ENCODE measurements around the gene PPCDC.

Gene PPCDC

DNA sequence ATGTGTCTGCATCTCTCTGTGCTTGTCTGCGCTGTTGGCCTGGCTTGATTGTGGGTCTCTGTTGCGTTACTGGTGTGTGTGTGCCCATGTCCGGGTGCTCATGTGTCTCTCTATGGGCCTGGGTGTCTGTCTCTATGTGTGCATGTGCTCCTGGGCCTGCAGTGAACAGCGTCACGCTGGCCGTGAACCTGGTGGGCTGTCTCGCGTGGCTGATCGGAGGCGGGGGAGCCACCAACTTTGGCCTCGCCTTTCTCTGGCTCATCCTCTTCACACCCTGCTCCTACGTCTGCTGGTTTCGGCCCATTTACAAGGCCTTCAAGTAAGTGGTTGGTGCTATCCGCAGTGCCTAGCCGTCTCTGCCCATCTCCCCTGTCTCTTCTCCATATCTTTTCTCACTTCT, 7.0 kb upstream of the PPCDC start:
- no peak for DNase-seq

DNA sequence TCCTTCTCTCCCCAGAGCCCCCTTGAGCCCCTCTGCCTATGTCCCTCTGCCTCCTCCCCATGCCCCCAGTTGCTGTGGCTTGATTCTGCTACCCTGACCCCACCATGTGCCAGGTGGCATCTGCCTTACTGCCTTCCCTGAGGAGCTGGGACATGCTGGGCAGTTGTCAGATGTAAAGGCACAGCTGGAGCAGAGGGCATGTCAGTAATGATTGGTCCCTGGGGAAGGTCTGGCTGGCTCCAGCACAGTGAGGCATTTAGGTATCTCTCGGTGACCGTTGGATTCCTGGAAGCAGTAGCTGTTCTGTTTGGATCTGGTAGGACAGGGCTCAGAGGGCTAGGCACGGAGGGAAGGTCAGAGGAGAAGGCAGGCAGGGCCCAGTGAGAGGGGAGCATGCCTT, 3.5 kb upstream of the PPCDC start:
- no peak for DNase-seq

DNA sequence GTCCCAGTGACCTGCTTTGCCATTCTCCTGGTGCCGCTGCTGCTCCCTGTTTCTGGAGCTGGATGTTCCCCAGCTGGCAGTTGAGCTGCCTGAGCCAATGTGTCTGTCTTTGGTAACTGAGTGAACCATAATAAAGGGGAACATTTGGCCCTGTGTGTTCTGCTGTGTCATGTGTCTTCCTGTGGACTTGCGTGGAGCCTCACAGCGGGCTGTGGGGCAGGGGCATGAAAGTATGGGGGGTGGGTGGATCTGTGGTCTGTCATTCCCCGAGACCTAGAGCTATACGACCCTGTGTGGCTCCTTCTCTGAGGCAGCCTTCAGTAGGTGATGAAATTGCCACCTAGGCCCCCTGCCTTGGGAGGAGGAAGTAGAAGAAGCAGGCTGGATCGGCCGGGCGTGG, 2.0 kb upstream of the PPCDC start:
- peak in 2 of 4 experiments; percentile 31 to 46 for DNase-seq

DNA sequence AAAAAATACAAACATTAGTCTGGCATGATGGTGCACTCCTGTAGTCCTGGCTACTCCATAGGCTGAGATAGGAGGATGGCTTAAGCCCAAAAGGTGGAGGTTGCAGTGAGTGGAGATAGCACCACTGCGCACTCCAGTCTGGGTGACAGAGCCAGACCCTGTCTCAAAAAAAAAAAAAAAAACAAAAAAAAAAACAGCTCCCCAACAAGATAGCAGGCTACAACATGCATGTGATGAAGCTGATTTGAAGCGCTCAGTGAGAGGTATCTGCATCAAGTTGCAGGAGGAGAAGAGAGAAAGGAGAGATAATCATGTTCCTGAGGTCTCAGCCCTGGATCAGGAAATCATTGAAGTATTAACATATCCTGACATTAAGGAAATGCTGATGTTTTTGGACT, 608 bp upstream of the PPCDC start:
- no peak for DNase-seq

DNA sequence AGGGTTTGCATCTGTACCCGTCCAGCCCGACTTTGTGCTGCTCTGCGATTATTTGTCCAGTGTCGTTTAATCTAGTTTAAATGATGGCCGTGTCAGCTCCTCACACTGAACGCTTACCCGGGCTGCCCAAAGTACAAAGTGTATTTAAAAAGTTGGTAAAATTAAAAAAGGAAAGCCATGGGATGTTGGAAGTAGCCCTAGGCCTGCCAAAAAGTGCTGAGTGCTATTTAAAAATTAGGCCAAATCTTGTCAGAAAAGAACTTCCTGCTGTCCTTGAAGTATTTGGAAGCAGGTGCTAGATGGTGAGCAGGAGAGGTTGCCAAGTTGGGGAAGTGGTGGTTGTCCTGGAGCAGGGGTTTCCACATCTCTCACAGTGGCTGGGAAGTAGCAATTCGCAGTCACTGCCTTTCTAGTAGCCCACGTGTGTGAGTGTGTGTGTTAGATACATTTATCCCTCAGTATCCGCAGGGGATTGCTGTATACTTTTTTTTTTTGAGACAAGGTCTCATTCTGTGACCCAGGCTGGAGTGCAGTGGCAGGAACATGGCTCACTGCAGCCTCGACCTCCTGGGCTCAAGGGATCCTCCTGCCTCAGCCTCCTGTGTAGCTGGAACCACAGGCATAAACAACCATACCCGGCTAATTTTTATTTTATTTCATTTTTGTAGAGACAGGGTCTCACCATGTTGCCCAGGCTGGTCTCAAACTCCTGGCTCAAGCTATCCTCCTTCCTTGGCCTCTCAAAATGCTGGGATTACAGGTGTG, 664 bp downstream of the PPCDC start:
- DNase-seq, result peak; percentile 76 to 86 (median 82)

DNA sequence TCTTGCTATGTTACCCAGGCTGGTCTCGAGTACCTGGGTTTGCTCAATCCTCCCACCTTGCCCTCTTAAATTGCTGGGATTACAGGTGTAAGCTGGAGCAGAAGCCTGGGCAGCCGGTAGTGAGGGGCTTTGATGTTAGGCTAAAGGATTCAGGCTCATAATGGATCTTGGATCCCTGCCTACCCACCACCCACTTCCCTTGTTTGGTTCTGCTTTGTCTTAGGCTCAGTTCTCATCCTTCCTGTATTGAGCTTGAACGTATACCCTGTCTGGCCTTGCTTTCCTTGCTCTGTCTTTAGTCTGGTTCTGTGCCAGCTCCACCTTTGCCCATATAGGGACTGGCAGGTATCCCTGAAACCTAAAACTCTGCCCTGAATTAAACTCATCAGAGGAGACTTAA, 1.7 kb downstream of the PPCDC start:
- DNase-seq, result peak; percentile 65 to 74 (median 70)

DNA sequence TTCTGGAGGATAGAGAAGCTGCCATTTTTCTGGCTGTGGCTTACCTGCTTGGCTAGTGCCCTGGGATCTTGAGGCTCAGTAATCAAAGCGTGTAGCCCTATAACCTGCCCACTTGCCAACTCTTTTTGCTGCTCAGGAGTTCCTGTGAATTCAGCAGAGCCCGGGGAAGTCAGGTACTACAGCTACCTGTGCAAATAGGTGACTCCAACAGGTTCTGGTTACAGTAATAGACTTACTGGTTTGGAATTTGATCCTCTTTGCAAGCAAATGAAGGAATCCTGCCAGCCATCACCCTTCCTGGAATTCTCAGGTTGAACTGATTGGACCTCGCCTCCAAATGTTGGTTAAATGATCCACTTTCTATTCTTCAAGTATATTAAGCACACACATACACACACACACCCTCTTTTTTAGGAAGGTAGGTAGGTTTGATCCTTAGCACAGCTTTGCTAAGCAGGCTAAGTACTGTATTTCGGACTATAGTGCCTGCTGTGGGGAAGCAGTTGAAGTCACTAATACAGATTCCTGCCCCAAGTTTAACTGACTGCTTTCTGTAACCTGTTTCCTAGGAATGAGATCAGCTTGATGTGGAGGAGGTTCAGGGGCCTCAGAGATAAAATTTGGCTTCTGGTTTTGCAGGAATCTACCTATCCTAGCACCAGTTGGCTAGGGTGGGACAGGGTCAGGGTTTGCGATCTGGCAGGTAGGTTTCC, 2.3 kb downstream of the PPCDC start:
- DNase-seq, result no peak

DNA sequence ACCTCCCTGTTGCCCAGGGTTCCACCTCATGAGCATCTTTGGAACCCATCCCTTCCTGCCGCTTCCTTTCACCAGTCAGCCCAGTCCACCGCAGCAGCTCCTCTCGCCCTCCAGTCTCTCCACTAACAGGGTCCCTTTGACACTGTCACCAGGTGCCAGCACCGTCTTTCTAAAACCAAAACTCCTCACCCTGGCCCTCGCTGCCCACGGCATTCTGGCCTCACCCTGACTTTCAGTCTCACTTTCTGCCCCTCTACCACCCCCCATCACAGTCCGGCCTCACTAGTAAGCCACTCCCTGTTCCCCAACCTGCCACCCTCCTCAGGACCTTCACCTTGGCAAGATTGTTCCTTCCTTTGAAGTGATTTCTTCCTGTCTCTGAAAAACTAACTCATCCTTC, 4.2 kb downstream of the PPCDC start:
- no peak for DNase-seq

DNA sequence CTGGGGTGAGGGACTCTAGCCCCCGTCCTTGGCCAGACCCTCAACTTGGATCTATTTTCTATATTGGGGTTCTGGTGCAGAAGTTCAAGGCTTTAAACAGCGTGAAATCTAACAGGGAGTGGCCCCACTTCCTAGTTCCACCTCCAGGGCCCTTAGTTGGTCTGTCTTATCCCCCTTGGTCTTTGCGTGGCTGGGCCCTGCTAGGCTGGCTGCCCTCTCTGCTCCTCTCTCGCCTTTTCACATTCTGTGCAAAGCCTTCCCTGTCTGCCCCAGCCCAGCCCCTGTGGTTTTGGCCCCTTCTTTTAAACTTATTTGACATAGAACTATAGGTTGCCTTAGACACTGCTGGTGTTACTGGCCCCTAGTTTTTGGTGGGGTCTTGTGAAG, 5.6 kb downstream of the PPCDC start:
- DNase-seq, result peak in 1 of 4 experiments; percentile 21

DNA sequence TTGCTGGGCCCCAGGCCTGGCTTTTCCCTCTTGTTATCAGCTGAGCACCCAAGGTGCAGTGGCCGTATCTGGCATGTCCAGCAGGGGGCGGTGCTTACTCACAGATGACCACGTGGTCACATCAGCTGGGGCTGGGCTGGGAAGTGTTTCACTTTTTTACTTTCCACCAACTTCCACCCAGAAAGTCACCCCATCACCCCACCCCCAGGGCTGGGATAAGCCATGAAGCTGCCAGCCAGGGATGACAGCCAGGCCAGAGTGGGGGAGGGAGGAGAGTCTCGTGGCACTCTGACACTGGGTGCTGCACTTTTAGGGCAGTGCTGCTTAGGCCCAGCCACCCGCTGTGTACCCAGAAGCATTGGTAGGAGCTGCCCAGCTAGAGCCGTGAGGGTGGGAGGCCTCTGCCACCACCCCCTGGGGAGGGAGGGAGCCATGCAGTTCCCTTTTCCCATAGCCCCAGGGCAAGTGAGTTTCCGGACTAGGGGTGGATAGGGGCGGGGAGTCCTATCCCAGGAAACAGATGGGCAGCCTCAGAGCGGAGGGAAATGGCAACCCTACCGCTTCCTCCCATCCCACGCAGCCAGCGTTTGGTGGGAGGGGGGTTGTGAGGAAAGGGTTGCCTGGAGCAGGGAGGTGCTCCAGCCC, 6.1 kb downstream of the PPCDC start:
- DNase-seq, result peak; percentile 96 to 98 (median 97)

DNA sequence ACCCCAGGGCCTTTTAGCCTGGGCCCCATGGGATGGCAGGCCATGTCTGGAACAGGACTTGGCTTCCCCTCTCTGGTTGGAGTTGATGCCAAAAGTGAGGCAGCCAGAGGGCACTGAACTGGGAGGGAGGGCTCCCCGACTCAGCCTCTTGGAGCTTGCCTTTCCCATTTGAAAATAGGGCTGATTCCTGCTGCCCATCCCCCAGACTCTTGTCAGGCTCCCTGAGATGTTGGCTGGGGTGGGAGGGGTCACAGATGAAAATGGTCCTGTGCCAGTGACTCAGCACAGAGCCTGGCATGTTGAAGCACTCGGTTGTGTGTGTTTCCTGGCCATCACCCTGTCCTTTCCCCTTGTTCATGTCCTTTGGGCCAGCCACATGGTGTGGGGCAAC, 6.6 kb downstream of the PPCDC start:
- peak; percentile 62 to 80 (median 70) for DNase-seq

DNA sequence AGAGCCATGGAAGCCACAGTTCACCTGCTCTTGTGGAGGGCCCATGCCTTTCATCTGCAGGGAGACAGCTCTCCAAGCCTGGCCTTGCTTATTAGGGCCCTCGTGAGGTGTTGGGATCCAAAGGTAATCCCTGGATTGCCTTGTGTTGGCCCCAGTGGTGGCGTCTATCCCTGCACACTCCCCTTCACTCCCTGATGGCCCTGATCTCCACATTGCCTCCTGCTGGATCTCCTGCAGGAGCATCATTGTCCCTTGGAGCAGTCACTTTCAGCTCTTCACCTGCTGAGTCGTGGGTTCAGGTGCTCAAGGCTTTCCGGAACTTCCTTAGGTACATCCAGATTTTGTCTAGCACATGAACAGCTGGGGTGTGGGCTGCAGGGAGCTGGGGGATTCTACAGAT, 7.0 kb downstream of the PPCDC start:
- no peak for DNase-seq

DNA sequence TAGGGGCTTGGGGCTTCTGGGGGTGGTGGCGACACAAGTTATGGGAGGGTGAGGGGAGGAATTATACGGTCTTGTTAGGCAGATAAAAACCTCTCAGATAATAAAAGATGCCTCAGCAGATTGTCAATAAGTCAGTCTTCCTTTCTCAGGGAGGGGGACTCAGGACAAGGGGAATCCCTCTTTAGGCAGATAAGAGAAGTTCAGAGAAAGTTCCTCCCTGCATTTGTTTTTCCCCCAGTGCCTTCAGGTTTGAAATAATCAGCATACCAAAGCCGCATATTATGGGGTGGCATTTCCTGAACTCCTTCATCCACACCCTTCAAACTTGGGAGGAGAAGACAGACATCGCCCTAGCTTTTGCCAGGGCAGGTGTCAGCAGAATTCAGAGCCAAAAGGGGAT, 8.5 kb downstream of the PPCDC start:
- DNase-seq, result peak in 3 of 4 experiments; percentile 41 to 60 (median 51)

DNA sequence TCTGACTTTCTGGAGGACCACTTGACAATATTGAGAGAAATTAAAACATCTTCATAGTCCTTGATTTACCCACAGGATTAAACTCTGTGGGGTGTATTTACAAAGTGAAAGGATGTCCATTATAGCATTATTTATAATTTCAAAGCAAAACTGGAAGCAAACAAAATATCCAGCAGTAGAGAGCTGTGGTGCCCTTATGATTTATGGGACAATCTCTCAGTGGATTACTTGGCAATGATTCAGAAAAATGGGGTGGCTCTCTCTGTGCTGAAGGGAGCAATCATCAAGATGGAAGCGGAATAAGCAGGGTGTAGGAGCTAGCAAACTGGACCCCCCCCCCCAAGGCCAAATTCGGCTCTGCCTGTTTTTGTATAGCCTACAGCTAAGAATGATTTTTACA, 9.0 kb downstream of the PPCDC start:
- DNase-seq, result no peak

DNA sequence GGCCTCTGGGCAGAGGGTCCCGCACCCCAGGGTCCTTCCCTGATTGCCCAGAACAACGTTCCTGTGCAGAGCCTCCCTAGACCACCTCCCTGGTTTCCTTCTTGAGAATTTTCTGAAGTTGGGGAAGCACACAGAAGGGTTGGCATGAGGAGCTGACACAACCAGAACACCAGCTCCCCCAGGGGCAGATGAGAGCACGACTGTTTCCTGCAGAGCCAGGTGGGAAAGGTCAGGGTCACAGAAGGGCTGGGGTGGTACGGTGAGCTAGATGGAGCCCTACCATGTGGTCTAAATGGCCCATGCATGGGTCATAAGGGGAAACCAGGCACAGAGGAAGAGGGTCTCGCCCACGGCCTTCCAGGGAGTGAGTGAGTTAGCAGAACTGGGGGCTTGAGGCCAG, 10.4 kb downstream of the PPCDC start:
- DNase-seq, result no peak

DNA sequence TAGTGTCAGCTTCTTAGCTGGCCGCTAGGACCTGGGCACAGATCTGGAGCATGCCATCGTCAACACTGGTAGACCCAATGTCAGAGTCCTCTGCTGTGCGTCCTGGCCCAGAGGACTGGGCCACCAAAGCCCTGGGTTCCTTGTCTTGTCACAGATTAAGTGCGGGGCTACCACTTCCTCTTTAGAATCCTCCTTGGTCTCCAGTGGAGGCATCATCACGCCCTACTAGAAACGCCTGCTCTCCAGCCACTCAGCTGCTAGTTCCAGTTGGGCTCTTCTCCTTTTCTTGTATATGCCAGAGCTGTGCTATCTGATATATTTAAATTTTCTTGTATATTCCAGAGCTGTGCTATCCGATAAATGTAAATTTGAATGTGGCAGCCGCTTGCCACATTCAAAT, 11.2 kb downstream of the PPCDC start:
- DNase-seq, result peak; percentile 79 to 91 (median 87)

DNA sequence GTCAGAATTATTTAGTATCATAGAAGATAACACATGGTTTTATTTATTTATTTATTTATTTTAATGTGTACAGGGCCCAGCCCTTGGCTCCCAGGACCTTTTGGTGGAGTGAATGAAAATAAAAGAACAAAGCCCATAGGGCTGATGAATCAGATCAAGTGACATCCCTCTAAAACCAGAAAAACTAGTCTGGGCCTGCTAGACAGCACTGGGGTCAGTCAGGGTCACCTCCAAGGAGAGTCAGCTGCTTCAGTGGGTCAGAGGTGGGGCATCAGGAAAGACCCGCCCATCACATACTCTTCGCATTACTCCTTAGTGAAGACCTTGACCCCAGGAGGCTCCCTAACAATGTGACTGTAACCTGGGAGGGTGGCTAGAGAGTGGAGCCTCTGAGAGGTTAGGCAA, 12.8 kb downstream of the PPCDC start:
- peak in 1 of 4 experiments; percentile 34 for DNase-seq

DNA sequence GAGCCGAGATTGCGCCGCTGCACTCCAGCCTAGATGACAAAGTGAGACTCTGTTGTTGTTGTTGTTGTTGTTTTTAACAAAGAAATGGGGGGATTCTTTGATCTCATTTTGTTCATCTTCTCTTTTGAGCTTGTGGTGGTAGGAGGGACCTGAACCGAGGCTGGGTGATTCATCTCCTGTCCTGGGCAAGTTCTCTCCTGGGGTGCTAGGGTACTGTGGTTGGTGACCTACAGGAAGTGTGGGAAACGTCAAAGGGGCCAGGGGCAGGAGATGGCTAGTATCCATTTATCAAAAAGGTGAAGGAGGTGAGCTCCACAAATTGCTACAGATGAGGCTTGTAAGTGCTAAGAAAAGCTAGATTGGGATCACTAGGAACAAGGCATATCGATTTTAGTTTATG, 14.3 kb downstream of the PPCDC start:
- DNase-seq, result peak in 1 of 4 experiments; percentile 21

DNA sequence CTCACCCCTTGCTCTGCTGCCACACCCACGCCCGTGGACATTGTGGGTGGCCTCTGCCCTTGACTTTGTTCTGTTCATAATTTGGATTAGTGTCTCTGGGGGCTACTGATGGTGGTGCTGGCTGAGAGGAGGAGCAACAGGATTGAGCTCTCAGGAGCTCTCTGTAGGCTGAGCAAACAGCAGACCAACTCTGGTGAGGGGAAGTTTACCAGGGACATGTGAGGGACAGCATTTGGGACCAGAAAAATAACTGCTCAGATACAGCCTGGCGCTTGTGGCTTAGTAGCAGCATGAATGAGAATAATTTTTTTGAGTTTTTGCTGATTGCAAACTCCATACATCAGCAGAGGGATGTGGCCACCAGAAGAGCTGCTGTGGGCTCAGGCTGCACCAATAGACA, 14.8 kb downstream of the PPCDC start:
- DNase-seq, result peak in 3 of 4 experiments; percentile 44 to 55 (median 45)

DNA sequence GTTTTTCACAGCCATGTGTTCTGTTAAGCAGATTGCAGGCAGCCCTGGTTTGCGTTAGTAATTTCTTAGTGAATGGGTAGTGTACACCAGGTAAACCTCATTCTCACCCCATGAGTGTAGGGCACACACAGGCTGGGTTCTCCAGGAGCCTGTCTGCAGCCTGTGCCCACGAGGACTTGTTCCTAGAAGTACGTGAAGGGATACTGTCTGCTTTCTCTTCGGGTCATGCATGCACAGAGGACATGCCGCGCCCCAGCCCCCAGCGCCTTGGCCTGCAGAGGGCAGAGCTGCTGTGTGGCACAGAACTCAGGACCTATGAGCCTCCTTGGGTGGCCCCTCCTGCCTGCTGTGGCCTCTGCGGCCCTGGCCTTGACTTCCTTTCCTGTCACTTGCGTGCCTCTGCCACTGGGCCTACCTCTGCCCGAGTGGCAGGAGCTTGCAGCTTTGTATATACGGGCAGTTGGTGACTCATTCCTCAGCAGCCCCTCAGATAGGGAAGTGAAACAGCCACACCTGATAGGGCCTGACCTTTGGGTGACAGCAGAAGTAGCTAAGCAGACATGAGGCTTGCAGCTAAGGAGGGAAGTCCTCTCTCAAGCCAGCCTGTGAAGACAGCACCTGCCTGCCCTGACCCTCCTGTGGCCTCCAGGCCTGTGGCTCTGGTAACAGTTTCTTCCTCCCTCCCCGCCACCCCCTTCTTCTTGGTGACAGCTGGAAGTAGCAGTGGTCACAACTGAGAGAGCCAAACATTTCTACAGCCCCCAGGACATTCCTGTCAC, 19.5 kb downstream of the PPCDC start:
- DNase-seq, result peak; percentile 93 to 99 (median 95)

DNA sequence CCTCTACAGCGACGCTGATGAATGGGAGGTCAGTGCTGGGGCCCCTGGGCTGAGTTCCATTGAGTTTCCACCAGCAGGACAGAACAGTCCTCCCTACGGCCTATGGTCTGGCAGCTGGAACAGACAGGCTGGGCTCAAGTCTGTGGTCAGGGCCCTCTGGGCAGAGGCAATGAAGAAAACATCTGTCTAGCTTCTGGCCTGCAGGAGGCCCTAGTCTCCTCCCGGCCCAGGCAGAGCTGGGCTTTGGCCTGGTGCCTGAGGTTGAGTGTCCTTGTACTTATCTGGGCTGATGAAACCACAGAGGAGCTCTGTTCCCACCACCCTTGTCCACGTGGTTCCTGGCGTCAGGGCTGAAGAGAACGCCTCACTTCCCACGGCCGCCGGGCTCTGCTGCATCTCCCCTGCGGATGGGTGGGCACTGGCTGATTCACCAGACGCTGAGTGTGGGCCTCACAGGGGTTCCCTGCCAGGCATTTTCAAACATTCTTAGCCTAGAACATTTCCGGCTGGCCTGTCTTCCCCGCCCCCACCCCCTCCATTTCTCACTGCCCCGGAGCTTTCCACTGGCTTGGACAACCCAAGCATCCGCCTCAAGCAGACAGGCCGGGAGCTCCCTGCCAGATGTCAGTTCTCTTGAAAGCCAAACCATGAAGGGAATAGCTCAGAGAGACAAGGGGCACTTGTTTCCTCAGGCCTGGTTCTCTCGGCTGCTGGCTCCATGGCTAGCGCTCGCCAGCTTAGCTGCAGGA, 20.3 kb downstream of the PPCDC start:
- DNase-seq, result peak; percentile 94 to 98 (median 96)

DNA sequence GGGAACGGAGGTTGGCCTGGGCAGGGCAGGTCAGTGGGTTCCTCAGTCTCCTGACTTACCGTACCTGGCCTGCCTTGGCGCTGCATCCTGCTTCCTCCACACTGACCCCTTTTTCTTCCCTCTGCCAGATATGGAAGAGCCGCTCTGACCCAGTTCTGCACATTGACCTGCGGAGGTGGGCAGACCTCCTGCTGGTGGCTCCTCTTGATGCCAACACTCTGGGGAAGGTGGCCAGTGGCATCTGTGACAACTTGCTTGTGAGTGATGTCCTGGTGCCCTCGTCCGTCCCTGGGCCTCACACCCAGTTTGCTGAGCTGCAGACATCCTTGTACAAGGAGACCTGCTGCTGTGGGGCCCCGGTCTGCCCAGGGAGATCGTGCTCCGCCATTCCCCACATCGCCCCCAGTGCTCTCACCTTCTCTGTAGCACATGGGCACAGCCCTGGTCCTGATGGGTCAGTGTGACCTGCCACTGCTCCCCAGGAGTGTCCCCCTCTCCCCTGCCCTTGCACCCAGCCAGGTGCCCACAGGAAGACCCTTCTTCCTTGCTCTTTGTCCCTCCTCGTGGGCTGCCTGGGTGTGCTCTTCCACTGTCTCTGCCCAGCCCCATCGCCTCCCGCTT, 21.0 kb downstream of the PPCDC start:
- DNase-seq, result no peak
